HepG2 (cell line): ENCODE measurements around the gene GALNT18. TPM values are rescaled to one million over a fixed set of nuclear protein-coding genes. Genes with fewer than 3 reads are reported as not detected.

ENCODE experiments used
- ATAC-seq: fragments of 200-7000 bp; cut with Tn5 transposase; 3 replicates; pipeline ENCODE4 v1.9.1; 2020; ENCODE audit warnings: mild to moderate bottlenecking, moderate library complexity
- BruUV-seq: library from RNA; stranded (reverse); fragments of 400-500 nt; replicated peaks from 2 replicates; lab custom pipeline; 2021; lab: Mats Ljungman, UMichigan
- CTCF ChIA-PET: fragments of 300-600 bp; formaldehyde crosslinking; extraction: SDS; loops from one replicate; lab custom pipeline; 2021; ENCODE audit warnings: low total read pairs, inconsistent platforms, low intra/inter-chr PET ratio; lab: Yijun Ruan, JAX
- POLR2A ChIA-PET: fragments of 350-600 bp; sonication (Branson Sonifier 250); formaldehyde crosslinking; loops from one replicate; lab custom pipeline; 2020; ENCODE audit warnings: antibody characterized with exemption, inconsistent platforms; lab: Yijun Ruan, JAX
- DNase-seq: peaks from one replicate; pipeline ENCODE4 v3.0.0-alpha.2; 2015; ENCODE audit warnings: low spot score
- FAIRE-seq: peaks from 3 replicates; lab custom pipeline; 2011; peaks lifted over from hg19 to GRCh38; lab: Jason Lieb, UNC
- H2AFZ ChIP-seq: one replicate; pipeline ENCODE4 v1.6.1; 2011; ENCODE audit warnings: low read length, inconsistent platforms
- H3K27ac ChIP-seq: fragments of 300-600 bp; 3 replicates; pipeline ENCODE4 v1.8.0; 2011; ENCODE audit warnings: mixed run types, mild to moderate bottlenecking, mixed read lengths, low read length, inconsistent platforms; ENCODE audit not compliant: insufficient read depth; ENCODE audit errors: extremely low read length
- H3K27me3 ChIP-seq, 2 experiments: fragments of 200-600 bp in 1 of 2; 2 replicates in 1 of 2; 3 replicates in 1 of 2; pipeline versions ENCODE4 v1.6.0 to v1.8.0; 2011; ENCODE audit warnings: low read length in 2 of 2, mild to moderate bottlenecking in 2 of 2, moderate library complexity in 2 of 2, inconsistent platforms in 1 of 2; ENCODE audit not compliant: insufficient read depth in 2 of 2, control insufficient read depth in 1 of 2
- H3K36me3 ChIP-seq, 2 experiments: fragments of 200-600 bp in 1 of 2; replicated peaks in 1 of 2; 2 replicates in 1 of 2; 3 replicates in 1 of 2; pipeline versions ENCODE4 v1.5.1 to v1.8.0; 2011; ENCODE audit warnings: low read length in 2 of 2, inconsistent platforms in 1 of 2; ENCODE audit not compliant: insufficient read depth in 2 of 2, control insufficient read depth in 1 of 2
- H3K4me1 ChIP-seq: 2 replicates; pipeline ENCODE4 v1.5.1; 2012; ENCODE audit warnings: low read length, inconsistent platforms; ENCODE audit not compliant: insufficient read depth
- H3K4me2 ChIP-seq: 2 replicates; pipeline ENCODE4 v1.6.0; 2011; ENCODE audit warnings: low read depth, low read length, inconsistent platforms
- H3K4me3 ChIP-seq, 3 experiments: fragments of 200-600 bp in 1 of 3; sonication (generic), shearing (Covaris generic) in 1 of 3; replicated peaks in 1 of 3; 2 replicates each; pipeline ENCODE4 v1.5.1; 2011 to 2016; ENCODE audit warnings: low read length in 3 of 3, inconsistent platforms in 2 of 3, low read depth in 2 of 3, mild to moderate bottlenecking in 2 of 3, control low read depth in 1 of 3, mixed read lengths in 1 of 3; ENCODE audit not compliant: insufficient read depth in 1 of 3
- H3K79me2 ChIP-seq: one replicate; pipeline ENCODE4 v1.6.1; 2011; ENCODE audit warnings: low read length, inconsistent platforms; ENCODE audit not compliant: insufficient read depth
- H3K9ac ChIP-seq: 2 replicates; pipeline ENCODE4 v1.6.0; 2011; ENCODE audit warnings: mild to moderate bottlenecking, low read depth, low read length, inconsistent platforms; ENCODE audit not compliant: insufficient read depth
- H3K9me3 ChIP-seq: 2 replicates; pipeline ENCODE4 v1.5.1; 2012; ENCODE audit warnings: mild to moderate bottlenecking, low read length
- H4K20me1 ChIP-seq: 2 replicates; pipeline ENCODE4 v1.6.0; 2011; ENCODE audit warnings: inconsistent platforms, mild to moderate bottlenecking, low read length, moderate library complexity; ENCODE audit not compliant: insufficient read depth
- BCL6 ChIP-seq: IDR thresholded peaks from 2 replicates; pipeline ENCODE4 v1.6.1; 2016; ENCODE audit warnings: missing genetic modification reagents, missing compliant biosample characterization
- FOXA1 ChIP-seq, 2 experiments: fragments of 450-650 bp in 1 of 2; sonication (generic) in 1 of 2; formaldehyde crosslinking in 1 of 2; IDR thresholded peaks; 2 replicates each; pipeline versions ENCODE4 v1.4.0 to v1.6.1; 2016 to 2020; ENCODE audit warnings: missing genetic modification reagents in 1 of 2
- FOXA3 ChIP-seq: IDR thresholded peaks from 2 replicates; pipeline ENCODE4 v1.6.1; 2016; ENCODE audit warnings: missing genetic modification reagents, missing compliant biosample characterization
- HHEX ChIP-seq: IDR thresholded peaks from 2 replicates; pipeline ENCODE4 v1.6.1; 2016; ENCODE audit warnings: control low read depth
- HNF4A ChIP-seq: sonication (generic); formaldehyde crosslinking; IDR thresholded peaks from 2 replicates; pipeline ENCODE4 v1.4.0; 2020; ENCODE audit warnings: missing genetic modification reagents
- NCOR1 ChIP-seq: fragments of 200-600 bp; sonication (generic); IDR thresholded peaks from 2 replicates; pipeline ENCODE4 v1.7.0; 2017; ENCODE audit warnings: antibody characterized with exemption, low read length, borderline replicate concordance
- NR2F1 ChIP-seq, 2 experiments: fragments of 450-650 bp in 1 of 2; formaldehyde crosslinking in 1 of 2; IDR thresholded peaks; 2 replicates each; pipeline versions ENCODE4 v1.5.0 to v1.6.1; 2016 to 2020; ENCODE audit warnings: mild to moderate bottlenecking in 1 of 2, missing compliant biosample characterization in 1 of 2, missing genetic modification reagents in 1 of 2, moderate library complexity in 1 of 2
- NR2F2 ChIP-seq: IDR thresholded peaks from 2 replicates; pipeline ENCODE4 v1.6.1; 2012; ENCODE audit warnings: low read depth, inconsistent platforms, borderline replicate concordance
- NR2F6 ChIP-seq, 2 experiments: IDR thresholded peaks; 2 replicates each; pipeline ENCODE4 v1.6.1; 2016; ENCODE audit warnings: antibody characterized with exemption in 1 of 2, mild to moderate bottlenecking in 1 of 2
- PHF5A ChIP-seq: IDR thresholded peaks from one replicate; pipeline ENCODE4 v1.6.1; 2018; ENCODE audit warnings: low read depth, missing genetic modification reagents; ENCODE audit not compliant: unreplicated experiment
- RARA ChIP-seq: IDR thresholded peaks from 2 replicates; pipeline ENCODE4 v1.6.1; 2016; ENCODE audit warnings: missing genetic modification reagents, missing compliant biosample characterization
- WGBS: methylation state at CpG from one replicate; pipeline ENCODE4 v1.1.6; 2017; ENCODE audit warnings: low lambda C conversion rate; 5-methylcytosine and 5-hydroxymethylcytosine counted together
- in situ Hi-C: cut with HindIII; loops from 2 replicates; pipeline ENCODE4 v1.10.0; 2017; ENCODE audit warnings: low pct_unique_long_range_greater_than_20kb; ENCODE audit not compliant: extremely low pct_ligation_motif_present
- intact Hi-C: fragments of 100-400 bp; cut with micrococcal nuclease; formaldehyde crosslinking; loops from one replicate; pipeline ENCODE4 v1.10.0; 2022; ENCODE audit not compliant: unreplicated experiment
- polyA plus RNA-seq, 8 experiments: library from polyadenylated mRNA; depleted of rRNA in 3 of 8; stranded (reverse) in 7 of 8; unstranded in 1 of 8; fragments of >200 nt; fragmentation: Illumina TruSeq in 4 of 8; extraction: Trizol in 4 of 8; gene quantifications; 2 replicates each; pipeline versions ENCODE4 v1.2.1 to v1.2.3, GENCODE V29; 2011 to 2016; ENCODE audit warnings: low read depth in 4 of 8, missing spikeins in 1 of 8, mixed read lengths in 1 of 8; ENCODE audit not compliant: insufficient read depth in 1 of 8
- total RNA-seq, 5 experiments: library from RNA; depleted of rRNA; stranded (reverse); fragments of >200 nt; fragmentation: Illumina TruSeq; extraction: Trizol; gene quantifications; 2 replicates each; pipeline ENCODE4 v1.2.3, GENCODE V29; 2016; ENCODE audit warnings: low read depth in 1 of 5
- TF ChIP-seq, protein P1 (sequence below): IDR thresholded peaks from 2 replicates; pipeline ENCODE4 v1.4.0; 2020; ENCODE audit warnings: mild to moderate bottlenecking, missing genetic modification reagents
- TF ChIP-seq, protein P2 (sequence below): sonication (generic); formaldehyde crosslinking; IDR thresholded peaks from 2 replicates; pipeline ENCODE4 v1.4.0; 2020; ENCODE audit warnings: missing genetic modification reagents, borderline replicate concordance

Gene GALNT18
- total and polyA plus RNA-seq, 2 of the 13 experiments (the other 11 are each of a cell fraction or from before 2014, with no cell fraction given): 0.11 TPM; not detected in 1

DNA sequence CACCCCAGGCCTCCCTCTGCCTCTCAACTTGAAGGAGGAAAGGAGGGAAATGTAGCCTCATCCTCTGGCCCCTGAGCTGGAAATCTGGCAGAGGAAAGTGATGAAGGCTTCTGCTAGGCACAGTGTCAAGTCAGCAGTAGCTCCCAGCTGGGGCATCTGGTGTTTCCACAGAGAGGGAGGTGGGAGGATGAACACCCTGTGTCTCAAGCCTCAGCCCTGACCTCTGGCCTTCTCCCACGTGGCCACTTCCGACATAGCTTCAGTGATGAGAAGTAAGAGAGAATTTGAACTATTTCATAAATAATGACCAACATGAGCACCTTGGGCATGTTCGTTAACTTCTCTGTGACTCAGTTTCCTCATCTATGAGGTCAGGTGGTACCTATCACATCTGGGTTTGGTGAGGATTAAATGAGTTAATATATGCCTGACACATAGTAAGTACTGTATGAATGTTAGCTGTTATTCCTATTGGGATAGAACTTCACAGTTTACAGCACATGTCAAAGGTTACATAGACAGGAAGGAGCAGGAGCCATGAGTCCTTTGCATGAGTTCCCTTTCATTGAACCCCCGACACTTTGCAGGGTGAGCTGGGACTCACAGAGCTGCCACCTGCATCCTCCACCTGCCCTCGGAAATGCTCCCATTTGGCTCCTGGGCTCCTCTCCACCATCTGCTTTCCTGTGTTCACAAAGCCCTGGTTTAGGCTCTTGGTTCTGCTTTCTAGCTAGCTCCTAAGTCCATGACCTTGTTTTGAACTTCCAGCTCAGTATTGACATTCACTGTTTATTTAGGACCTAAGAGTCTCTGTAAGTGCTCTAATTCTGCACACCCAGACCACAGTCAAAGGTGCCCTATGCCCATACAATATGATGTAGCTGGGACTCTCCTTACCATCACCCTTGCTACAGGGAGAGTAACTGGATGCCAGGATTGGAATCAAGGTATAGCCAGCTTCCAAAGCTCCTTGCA, 330.5 kb downstream of the GALNT18 start:
- WGBS: 26% methylated on average over 5 of the region's 5 CpGs
- Histone ChIP-seq H3K79me2 (no peaks in the 10 kb centered on the region), H2AFZ (no peak overlapping the region), H3K9ac (no peak overlapping the region), H3K27me3 (peaks cover 3 to 11% of the 10 kb centered on the region in 2 experiments; a peak in 3 of 5 replicates), H3K4me2 (no peak overlapping the region), H3K4me1 (peaks cover 13% of the 10 kb centered on the region), H3K4me3 (no peak overlapping the region), H3K36me3 (no peaks in the 10 kb centered on the region), H4K20me1 (no peaks in the 10 kb centered on the region)
- ChIA-PET POLR2A (no interaction called here), CTCF (no interaction called here)
- peak; percentile 19 for DNase-seq
- ATAC-seq: peak; percentile 70
- intact Hi-C loops: no loop called here
- FAIRE-seq: no peak
- BruUV-seq: no TSS peak
- in situ Hi-C loops: no loop called here
- TF ChIP-seq HHEX (CRISPR knock-in tag) (peak; percentile 71; the same call in 1 of the 2 replicates), RARA (CRISPR knock-in tag) (peak; percentile 96), PHF5A (CRISPR knock-in tag) (no peak), HNF4A (0 out of 2 replicates have a peak, but pooled peaks have one; percentile 29), FOXA3 (CRISPR knock-in tag) (peak; percentile 63), NR2F2 (0 out of 2 replicates have a peak, but pooled peaks have one; percentile 35), NR2F1 (CRISPR knock-in tag; IDR thresholded peaks at IDR 0.05) (0 out of 4 replicates have a peak, but pooled peaks of 1 of the 2 experiments have one; percentile 13), FOXA1 (IDR thresholded peaks at IDR 0.05) (no peak), FOXA1 (CRISPR knock-in tag; IDR thresholded peaks at IDR 0.05) (peak; percentile 56; the same call in 1 of the 2 replicates), BCL6 (CRISPR knock-in tag) (peak; percentile 90), NCOR1 (no peak), NR2F6 (IDR thresholded peaks at IDR 0.05) (peak; percentile 43; the same call in 1 of the 2 replicates), NR2F6 (CRISPR knock-in tag; IDR thresholded peaks at IDR 0.05) (0 out of 2 replicates have a peak, but pooled peaks have one; percentile 13)
- TF ChIP-seq, protein P1, sequence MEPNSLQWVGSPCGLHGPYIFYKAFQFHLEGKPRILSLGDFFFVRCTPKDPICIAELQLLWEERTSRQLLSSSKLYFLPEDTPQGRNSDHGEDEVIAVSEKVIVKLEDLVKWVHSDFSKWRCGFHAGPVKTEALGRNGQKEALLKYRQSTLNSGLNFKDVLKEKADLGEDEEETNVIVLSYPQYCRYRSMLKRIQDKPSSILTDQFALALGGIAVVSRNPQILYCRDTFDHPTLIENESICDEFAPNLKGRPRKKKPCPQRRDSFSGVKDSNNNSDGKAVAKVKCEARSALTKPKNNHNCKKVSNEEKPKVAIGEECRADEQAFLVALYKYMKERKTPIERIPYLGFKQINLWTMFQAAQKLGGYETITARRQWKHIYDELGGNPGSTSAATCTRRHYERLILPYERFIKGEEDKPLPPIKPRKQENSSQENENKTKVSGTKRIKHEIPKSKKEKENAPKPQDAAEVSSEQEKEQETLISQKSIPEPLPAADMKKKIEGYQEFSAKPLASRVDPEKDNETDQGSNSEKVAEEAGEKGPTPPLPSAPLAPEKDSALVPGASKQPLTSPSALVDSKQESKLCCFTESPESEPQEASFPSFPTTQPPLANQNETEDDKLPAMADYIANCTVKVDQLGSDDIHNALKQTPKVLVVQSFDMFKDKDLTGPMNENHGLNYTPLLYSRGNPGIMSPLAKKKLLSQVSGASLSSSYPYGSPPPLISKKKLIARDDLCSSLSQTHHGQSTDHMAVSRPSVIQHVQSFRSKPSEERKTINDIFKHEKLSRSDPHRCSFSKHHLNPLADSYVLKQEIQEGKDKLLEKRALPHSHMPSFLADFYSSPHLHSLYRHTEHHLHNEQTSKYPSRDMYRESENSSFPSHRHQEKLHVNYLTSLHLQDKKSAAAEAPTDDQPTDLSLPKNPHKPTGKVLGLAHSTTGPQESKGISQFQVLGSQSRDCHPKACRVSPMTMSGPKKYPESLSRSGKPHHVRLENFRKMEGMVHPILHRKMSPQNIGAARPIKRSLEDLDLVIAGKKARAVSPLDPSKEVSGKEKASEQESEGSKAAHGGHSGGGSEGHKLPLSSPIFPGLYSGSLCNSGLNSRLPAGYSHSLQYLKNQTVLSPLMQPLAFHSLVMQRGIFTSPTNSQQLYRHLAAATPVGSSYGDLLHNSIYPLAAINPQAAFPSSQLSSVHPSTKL (CRISPR knock-in tag): peak; percentile 40
- TF ChIP-seq, protein P2, sequence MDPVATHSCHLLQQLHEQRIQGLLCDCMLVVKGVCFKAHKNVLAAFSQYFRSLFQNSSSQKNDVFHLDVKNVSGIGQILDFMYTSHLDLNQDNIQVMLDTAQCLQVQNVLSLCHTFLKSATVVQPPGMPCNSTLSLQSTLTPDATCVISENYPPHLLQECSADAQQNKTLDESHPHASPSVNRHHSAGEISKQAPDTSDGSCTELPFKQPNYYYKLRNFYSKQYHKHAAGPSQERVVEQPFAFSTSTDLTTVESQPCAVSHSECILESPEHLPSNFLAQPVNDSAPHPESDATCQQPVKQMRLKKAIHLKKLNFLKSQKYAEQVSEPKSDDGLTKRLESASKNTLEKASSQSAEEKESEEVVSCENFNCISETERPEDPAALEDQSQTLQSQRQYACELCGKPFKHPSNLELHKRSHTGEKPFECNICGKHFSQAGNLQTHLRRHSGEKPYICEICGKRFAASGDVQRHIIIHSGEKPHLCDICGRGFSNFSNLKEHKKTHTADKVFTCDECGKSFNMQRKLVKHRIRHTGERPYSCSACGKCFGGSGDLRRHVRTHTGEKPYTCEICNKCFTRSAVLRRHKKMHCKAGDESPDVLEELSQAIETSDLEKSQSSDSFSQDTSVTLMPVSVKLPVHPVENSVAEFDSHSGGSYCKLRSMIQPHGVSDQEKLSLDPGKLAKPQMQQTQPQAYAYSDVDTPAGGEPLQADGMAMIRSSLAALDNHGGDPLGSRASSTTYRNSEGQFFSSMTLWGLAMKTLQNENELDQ (CRISPR knock-in tag): no peak
- TF ChIP-seq, all 625 proteins: peak for 10
- no peaks in the 10 kb centered on the region for H3K9me3 ChIP-seq
- H3K27ac ChIP-seq: no peak overlapping the region
